ENCODE measurements around the gene PLCB2.
A peak's percentile ranks its signal among the peaks of the same experiment; 100 is the strongest.

Gene PLCB2

DNA sequence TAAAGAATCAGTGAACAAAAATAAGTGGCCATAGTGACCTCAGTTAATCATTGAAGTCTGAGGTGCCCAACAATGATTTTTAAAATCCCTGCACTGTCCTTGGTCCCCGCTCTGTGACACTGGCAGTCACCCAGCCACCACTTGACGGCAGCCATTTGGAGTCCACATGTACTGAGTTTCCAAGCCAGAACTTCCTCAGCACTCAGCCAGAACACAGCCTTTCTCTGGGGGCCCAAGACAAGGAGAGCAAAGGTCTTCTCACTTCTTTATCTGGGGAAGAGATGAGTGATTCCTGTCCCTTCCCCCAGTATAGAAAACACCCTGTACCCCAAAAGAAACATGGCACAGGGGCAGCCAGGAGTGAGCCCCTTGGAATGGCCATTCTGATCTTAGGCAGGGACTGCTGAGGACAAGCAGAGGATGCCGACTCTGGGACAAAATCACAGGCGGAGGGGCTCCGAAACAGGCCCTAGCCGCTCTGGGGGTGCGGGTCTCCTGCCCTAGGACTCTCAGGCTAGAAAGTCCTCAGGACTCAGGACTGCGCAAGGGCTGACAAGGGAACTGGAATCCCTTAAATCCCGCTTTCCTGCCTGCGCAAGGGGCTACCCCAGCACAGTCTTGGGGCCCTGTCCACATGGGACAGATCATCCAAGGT lies 56.1 kb downstream of the PLCB2 start:
- Histone ChIP-seq H3K36me3 (replicated peaks) (no peaks in the 10 kb centered on the region), H3K4me3 (no peak overlapping the region), H3K27me3 (ENCODE audit: low read depth) (no peaks in the 10 kb centered on the region), H3K9me3 (no peaks in the 10 kb centered on the region), H3K4me1 (peaks cover 8% of the 10 kb centered on the region)
- in situ Hi-C loops (cut with MboI; ENCODE audit: low sequenced_read_pairs) = loop anchor here (25.0 kb wide), 1 partner anchor 464 kb away; the partner anchor contains the start of gene FSIP1
- no peak for DNase-seq (ENCODE audit: low spot score in 2 of 2)

DNA sequence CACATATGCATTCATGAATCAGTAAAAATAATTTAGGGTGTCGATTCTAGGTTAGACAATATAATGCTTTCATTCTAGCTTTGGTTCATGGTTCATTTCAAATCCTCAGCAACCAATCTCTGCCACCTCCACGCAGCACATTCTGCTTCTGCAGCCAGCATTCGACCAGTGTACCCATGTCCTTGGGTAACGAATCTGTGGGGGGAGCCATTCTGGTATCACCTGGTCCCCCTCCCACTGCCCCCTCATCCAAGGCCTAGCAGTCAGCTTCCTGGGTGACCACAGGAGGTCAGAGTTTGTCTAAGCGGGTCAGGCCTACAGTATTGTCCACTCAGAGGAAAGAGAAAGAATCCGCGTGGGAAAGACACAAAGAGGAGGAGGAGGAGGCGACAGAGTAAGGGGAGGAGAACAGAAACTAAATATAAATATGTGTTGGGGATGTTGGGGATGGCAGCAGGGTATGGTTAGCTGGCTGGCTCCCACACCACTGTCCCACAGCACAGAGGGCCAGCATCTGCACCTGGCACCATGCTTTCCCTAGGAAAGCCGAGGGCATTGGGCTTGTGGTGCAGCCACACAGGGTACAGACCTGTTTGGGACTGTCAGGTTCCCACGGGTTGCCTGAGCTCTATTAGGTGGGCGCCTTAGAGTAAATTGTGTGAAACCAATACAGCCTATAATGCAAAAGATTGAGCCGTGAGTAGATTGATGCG lies 56.8 kb downstream of the PLCB2 start:
- Histone ChIP-seq H3K36me3 (replicated peaks) (no peaks in the 10 kb centered on the region), H3K27me3 (ENCODE audit: low read depth) (no peaks in the 10 kb centered on the region), H3K4me3 (no peak overlapping the region), H3K9me3 (no peaks in the 10 kb centered on the region), H3K4me1 (peaks cover 8% of the 10 kb centered on the region)
- no peak for DNase-seq (ENCODE audit: low spot score in 2 of 2)
- in situ Hi-C loops (cut with MboI; ENCODE audit: low sequenced_read_pairs) = loop anchor here (25.0 kb wide), 1 partner anchor 464 kb away; the partner anchor contains the start of gene FSIP1

- H3K9me3 ChIP-seq = no peaks in the 10 kb centered on the region
- DNase-seq (ENCODE audit: low spot score in 2 of 2) = no peak
- H3K36me3 ChIP-seq (replicated peaks) = no peaks in the 10 kb centered on the region
- H3K27me3 ChIP-seq (ENCODE audit: low read depth) = no peaks in the 10 kb centered on the region
- peaks cover 8% of the 10 kb centered on the region for H3K4me1 ChIP-seq
- in situ Hi-C loops (cut with MboI; ENCODE audit: low sequenced_read_pairs) = loop anchor here (25.0 kb wide), 1 partner anchor 463 kb away; the partner anchor contains the start of gene FSIP1
- no peak overlapping the region for H3K4me3 ChIP-seq
Measured at GRCh38 chr15:40250304-40250656, 57.5 kb downstream of the PLCB2 start.

GRCh38 chr15:40249477-40250303 lies 58.0 kb downstream of the PLCB2 start:
- no peak overlapping the region for H3K4me3 ChIP-seq
- DNase-seq (ENCODE audit: low spot score in 2 of 2) = no peak
- H3K36me3 ChIP-seq (replicated peaks) = no peaks in the 10 kb centered on the region
- H3K9me3 ChIP-seq = no peaks in the 10 kb centered on the region
- H3K27me3 ChIP-seq (ENCODE audit: low read depth) = no peaks in the 10 kb centered on the region
- in situ Hi-C loops (cut with MboI; ENCODE audit: low sequenced_read_pairs) = loop anchor here (25.0 kb wide), 1 partner anchor 462 kb away; the partner anchor contains the start of gene FSIP1
- peaks cover 8% of the 10 kb centered on the region for H3K4me1 ChIP-seq

- Histone ChIP-seq H3K36me3 (replicated peaks) (no peaks in the 10 kb centered on the region), H3K4me1 (peaks cover 6% of the 10 kb centered on the region), H3K4me3 (no peak overlapping the region), H3K9me3 (no peaks in the 10 kb centered on the region), H3K27me3 (ENCODE audit: low read depth) (no peaks in the 10 kb centered on the region)
- no peak for DNase-seq (ENCODE audit: low spot score in 2 of 2)
- in situ Hi-C loops (cut with MboI; ENCODE audit: low sequenced_read_pairs) = no loop called here
Measured at GRCh38 chr15:40248006-40248783, 59.5 kb downstream of the PLCB2 start.

GRCh38 chr15:40247406-40247971 lies 60.2 kb downstream of the PLCB2 start:
- no peaks in the 10 kb centered on the region for H3K36me3 ChIP-seq (replicated peaks)

GRCh38 chr15:40246496-40247280 lies 61.0 kb downstream of the PLCB2 start:
- in situ Hi-C loops (cut with MboI; ENCODE audit: low sequenced_read_pairs) = no loop called here
- Histone ChIP-seq H3K36me3 (replicated peaks) (no peaks in the 10 kb centered on the region), H3K4me1 (no peaks in the 10 kb centered on the region), H3K27me3 (ENCODE audit: low read depth) (no peaks in the 10 kb centered on the region), H3K4me3 (no peak overlapping the region), H3K9me3 (no peaks in the 10 kb centered on the region)
- DNase-seq (ENCODE audit: low spot score in 2 of 2) = no peak

More at GRCh38 chr15:40247406-40247971, 60.2 kb downstream of the PLCB2 start:
- no peak for DNase-seq (ENCODE audit: low spot score in 2 of 2)
- Histone ChIP-seq H3K4me1 (no peaks in the 10 kb centered on the region), H3K9me3 (no peaks in the 10 kb centered on the region), H3K27me3 (ENCODE audit: low read depth) (no peaks in the 10 kb centered on the region), H3K4me3 (no peak overlapping the region)
- in situ Hi-C loops (cut with MboI; ENCODE audit: low sequenced_read_pairs) = no loop called here

DNA sequence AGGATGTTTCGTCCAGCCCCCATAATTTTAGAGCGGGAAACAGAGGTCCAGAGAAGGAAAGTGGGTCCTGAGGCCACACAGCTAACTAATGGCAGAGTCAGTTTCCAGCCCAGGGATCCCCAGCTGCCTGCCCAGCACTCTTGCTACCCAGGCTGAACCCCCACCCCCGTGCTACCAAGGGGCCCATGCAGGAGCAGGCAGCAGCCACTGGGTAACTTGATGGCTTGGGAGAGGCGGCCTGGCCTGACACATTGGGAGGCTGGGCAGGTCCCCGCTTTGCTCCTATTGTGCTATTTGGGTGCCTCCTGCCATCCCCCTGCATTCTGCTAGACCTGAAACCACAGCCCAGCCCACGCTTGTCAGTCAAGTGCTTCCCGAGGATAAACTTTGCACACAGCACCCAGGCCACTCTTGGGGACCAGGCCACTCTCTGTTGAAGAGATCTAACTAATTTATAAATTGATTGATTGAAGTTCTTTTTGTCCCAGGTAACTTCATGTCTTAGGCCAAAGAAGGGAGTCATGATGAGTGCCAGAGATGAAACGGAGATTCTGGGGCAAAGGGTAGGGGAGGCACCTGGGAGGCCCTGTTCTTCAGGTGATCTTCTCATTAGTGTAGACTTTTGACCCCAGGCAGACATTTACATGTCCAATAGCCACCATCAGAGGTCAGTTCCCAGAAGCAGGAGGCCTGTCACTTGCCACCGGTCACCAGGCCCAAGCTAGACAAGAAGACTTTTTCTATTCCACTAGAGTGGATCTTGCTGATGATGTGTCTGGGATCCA lies 61.9 kb downstream of the PLCB2 start:
- no peaks in the 10 kb centered on the region for H3K4me1 ChIP-seq
- no peak overlapping the region for H3K4me3 ChIP-seq
- in situ Hi-C loops (cut with MboI; ENCODE audit: low sequenced_read_pairs) = no loop called here
- no peaks in the 10 kb centered on the region for H3K27me3 ChIP-seq (ENCODE audit: low read depth)
- no peaks in the 10 kb centered on the region for H3K36me3 ChIP-seq (replicated peaks)
- no peak for DNase-seq (ENCODE audit: low spot score in 2 of 2)
- no peaks in the 10 kb centered on the region for H3K9me3 ChIP-seq

DNA sequence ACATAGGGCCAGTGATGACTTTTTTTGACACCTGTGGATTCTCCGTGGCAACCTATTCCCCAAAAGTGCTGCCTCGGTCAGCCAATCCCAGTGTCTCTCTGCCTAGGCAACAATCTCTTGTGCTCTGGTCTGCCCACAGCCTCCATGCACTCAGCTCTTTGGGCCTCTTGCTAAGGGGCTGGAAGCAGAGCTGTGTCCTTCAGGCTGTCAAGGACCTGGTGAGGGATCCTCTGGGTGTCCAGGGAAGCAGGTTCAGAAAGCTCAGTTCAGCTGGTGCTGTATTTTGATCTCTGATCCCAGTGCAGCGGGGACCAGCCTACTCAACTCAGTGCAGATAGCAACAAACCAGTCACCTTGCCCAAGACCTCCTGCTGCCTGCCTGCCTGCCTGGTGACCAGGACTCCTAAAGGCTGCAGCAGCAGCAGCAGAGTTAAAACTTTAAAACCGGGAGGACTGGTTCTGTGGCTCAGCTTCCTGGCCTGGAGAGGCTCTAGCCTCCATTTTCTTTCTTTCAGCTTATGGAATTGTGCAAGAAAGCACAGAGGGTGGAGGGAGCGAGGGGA lies 62.7 kb downstream of the PLCB2 start:
- no peaks in the 10 kb centered on the region for H3K36me3 ChIP-seq (replicated peaks)
- in situ Hi-C loops (cut with MboI; ENCODE audit: low sequenced_read_pairs) = no loop called here
- no peak for DNase-seq (ENCODE audit: low spot score in 2 of 2)
- H3K27me3 ChIP-seq (ENCODE audit: low read depth) = no peaks in the 10 kb centered on the region
- H3K4me3 ChIP-seq = no peak overlapping the region
- no peaks in the 10 kb centered on the region for H3K9me3 ChIP-seq
- no peaks in the 10 kb centered on the region for H3K4me1 ChIP-seq

DNA sequence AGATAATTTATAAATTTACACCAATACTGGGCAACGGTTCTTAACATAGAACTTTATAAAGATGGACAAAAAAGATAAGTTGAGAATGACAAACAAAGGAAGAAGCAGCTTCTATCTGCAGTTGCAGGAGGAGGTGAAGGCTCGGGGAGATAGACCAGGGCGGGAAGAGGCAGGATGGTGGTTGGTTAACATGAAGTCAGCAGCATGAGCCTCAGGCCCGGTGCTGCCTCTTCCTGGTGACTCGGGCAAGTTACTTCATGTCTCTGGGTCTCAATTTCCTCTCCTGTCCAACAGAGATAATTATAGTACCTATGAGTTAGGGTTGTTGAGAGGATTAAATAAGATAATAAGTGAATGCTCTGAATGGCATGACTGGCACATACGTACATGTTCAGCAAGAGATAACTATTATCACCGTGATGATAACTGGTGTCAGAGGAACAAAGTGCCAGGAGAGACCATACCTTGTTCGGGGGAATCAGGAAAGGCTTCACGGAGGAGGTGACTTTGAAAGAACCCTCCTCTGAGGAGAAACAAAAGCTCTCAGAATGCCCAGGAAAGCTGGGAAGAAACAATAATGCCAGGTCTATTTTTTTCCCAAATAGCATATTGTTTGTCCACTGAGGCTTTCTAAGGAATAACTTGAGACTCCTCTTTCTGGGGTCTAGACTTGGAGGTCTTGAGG lies 64.5 kb downstream of the PLCB2 start:
- DNase-seq (ENCODE audit: low spot score in 2 of 2) = peak in 1 of 2 experiments; percentile 5
- Histone ChIP-seq H3K4me3 (no peak overlapping the region), H3K36me3 (replicated peaks) (no peaks in the 10 kb centered on the region), H3K27me3 (ENCODE audit: low read depth) (no peaks in the 10 kb centered on the region), H3K4me1 (peaks cover 7% of the 10 kb centered on the region), H3K9me3 (no peaks in the 10 kb centered on the region)
- in situ Hi-C loops (cut with MboI; ENCODE audit: low sequenced_read_pairs) = no loop called here

- Histone ChIP-seq H3K27me3 (ENCODE audit: low read depth) (no peaks in the 10 kb centered on the region), H3K4me1 (peaks cover 7% of the 10 kb centered on the region), H3K4me3 (no peak overlapping the region), H3K36me3 (replicated peaks) (no peaks in the 10 kb centered on the region), H3K9me3 (no peaks in the 10 kb centered on the region)
- in situ Hi-C loops (cut with MboI; ENCODE audit: low sequenced_read_pairs) = no loop called here
- DNase-seq (ENCODE audit: low spot score in 2 of 2) = peak in 1 of 2 experiments; percentile 3
Measured at GRCh38 chr15:40242601-40243000, 65.1 kb downstream of the PLCB2 start.
